ENCODE measurements around the gene SEPTIN7.

GRCh38 chr7:35800718-35801391, at the start of gene SEPTIN7:
- TF ChIP-seq, protein P1, sequence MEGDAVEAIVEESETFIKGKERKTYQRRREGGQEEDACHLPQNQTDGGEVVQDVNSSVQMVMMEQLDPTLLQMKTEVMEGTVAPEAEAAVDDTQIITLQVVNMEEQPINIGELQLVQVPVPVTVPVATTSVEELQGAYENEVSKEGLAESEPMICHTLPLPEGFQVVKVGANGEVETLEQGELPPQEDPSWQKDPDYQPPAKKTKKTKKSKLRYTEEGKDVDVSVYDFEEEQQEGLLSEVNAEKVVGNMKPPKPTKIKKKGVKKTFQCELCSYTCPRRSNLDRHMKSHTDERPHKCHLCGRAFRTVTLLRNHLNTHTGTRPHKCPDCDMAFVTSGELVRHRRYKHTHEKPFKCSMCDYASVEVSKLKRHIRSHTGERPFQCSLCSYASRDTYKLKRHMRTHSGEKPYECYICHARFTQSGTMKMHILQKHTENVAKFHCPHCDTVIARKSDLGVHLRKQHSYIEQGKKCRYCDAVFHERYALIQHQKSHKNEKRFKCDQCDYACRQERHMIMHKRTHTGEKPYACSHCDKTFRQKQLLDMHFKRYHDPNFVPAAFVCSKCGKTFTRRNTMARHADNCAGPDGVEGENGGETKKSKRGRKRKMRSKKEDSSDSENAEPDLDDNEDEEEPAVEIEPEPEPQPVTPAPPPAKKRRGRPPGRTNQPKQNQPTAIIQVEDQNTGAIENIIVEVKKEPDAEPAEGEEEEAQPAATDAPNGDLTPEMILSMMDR (optimal IDR thresholded peaks at IDR 0.05 in 1 of 3, IDR thresholded peaks at IDR 0.05 in 1 of 3, conservative IDR thresholded peaks at IDR 0.05 in 1 of 3; ENCODE audit: extremely low read depth in 1 of 3, insufficient read depth in 2 of 3, low read length in 3 of 3), result no peak
- no peak for TF ChIP-seq EZH2 (IDR thresholded peaks at IDR 0.05; ENCODE audit: low read length)

All from keratinocyte (primary cell).